Measurements from ENCODE around the gene LEF1. TPM values are rescaled to one million over a fixed set of nuclear protein-coding genes. Genes with fewer than 3 reads are reported as not detected.

The LEF1 gene
- total and polyA plus RNA-seq, 5 donors = 0.20 to 5.1 (median 0.76) TPM

DNA sequence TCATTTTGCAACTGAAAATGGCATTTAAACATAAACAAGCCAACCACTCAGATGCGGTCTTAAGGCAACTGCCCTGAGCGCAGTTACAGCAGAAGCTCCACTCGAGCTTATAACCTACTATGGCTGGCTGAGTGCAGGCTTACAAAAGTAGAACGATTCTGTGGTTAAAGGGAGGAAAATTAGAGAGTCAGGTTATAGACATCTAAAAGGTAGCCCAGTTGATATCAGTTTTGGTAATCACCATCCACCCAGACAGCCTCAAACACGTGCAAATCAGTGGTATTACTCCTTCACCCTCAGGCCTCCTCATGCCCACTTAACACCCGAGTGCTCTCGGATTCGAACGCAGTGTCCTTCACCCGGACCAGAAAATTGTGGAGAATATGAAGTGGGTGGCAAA is 3.1 kb downstream of the LEF1 start:
- no peak for DNase-seq
- H3K9me3 ChIP-seq (ENCODE audit: control insufficient read depth, low read length) = no peaks in the 10 kb centered on the region
- H3K27me3 ChIP-seq (ENCODE audit: control insufficient read depth, insufficient read depth) = peaks cover 8% of the 10 kb centered on the region
- intact Hi-C loops (cut with DNase I) = no loop called here
- WGBS = 85% methylated on average over 10 of the region's 10 CpGs
- no peaks in the 10 kb centered on the region for H3K4me1 ChIP-seq (ENCODE audit: control insufficient read depth, insufficient read depth, low read length)
- no peak overlapping the region for H3K27ac ChIP-seq (ENCODE audit: low read length)
- ATAC-seq = no peak
- no peak overlapping the region for H3K4me3 ChIP-seq (ENCODE audit: low read length)

DNA sequence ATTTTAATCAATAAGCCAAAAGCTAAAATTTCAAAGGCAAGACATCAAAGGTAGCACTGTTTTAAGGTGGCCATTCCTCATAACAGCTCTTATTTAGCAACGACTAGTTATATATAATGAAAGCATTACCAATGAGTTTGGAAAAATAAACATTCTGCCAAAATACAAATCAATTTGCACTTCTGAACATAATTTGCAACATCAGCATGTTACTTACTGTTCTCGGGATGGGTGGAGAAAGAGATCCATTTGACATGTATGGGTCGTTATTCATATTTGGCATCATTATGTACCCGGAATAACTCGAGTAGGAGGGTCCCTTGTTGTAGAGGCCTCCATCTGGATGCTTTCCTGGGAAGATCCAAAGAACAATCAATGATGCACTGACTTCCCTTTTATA is 5.4 kb downstream of the LEF1 start:
- Histone ChIP-seq H3K9me3 (ENCODE audit: control insufficient read depth, low read length) (no peaks in the 10 kb centered on the region), H3K4me3 (ENCODE audit: low read length) (no peak overlapping the region), H3K4me1 (ENCODE audit: control insufficient read depth, insufficient read depth, low read length) (no peaks in the 10 kb centered on the region), H3K27ac (ENCODE audit: low read length) (no peak overlapping the region), H3K27me3 (ENCODE audit: control insufficient read depth, insufficient read depth) (peaks cover 8% of the 10 kb centered on the region)
- intact Hi-C loops (cut with DNase I) = no loop called here
- DNase-seq = no peak
- no peak for ATAC-seq
- WGBS = 90% methylated on average over 5 of the region's 5 CpGs

DNA sequence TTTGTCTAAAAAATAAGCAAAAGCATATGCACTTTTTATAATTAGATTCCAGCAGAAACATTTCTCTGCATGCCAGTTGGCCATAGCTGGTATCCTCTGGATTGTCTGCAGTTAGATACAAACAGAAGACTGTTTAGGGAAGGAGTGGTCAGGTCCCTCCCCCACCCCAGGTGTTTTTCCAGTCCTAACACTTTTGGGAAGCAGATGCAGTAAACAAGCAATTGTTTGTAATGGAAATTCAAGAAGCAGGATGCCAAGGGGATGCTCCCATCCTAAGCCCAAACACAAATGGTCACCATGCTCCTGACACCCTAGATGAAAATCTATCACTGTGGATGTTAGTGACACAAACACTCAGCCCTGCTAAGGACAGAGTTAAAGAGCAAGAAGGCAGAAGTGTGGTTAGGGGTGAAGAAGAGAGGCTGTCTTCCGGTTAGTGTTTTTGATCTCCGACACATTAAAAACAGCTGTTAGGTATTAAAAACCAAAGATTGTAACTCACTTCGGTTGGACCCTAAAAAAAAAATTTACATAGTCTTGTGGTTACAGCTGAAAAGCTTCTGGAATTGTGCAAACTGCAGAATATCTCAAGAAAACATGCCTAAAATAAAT is 7.9 kb downstream of the LEF1 start:
- intact Hi-C loops (cut with DNase I) = no loop called here
- H3K27me3 ChIP-seq (ENCODE audit: control insufficient read depth, insufficient read depth) = peaks cover 8% of the 10 kb centered on the region
- no peak overlapping the region for H3K4me3 ChIP-seq (ENCODE audit: low read length)
- ATAC-seq (no peak), DNase-seq (no peak)
- H3K9me3 ChIP-seq (ENCODE audit: control insufficient read depth, low read length) = no peaks in the 10 kb centered on the region
- H3K27ac ChIP-seq (ENCODE audit: low read length) = no peak overlapping the region
- WGBS = 69% methylated on average over 3 of the region's 3 CpGs
- H3K4me1 ChIP-seq (ENCODE audit: control insufficient read depth, insufficient read depth, low read length) = no peaks in the 10 kb centered on the region

DNA sequence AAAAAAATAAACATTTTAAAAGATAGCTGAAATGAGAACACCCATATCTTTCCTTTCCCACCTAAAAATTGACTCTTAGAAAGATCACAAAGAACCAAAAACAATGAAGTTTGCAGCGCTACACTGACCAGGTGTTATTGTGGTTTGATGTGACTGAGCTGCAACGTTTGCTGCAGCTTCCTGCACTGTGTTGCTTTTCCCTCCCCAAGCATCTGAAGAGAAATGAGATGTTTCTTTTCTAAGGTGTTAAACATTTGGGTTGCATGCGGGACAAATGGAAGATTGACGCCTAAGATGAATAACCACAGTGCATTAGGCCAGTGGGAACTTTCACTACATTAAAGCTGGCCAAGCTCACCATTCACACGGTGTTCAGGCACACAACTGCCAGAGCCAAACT is 8.9 kb downstream of the LEF1 start:
- Histone ChIP-seq H3K27ac (ENCODE audit: low read length) (no peak overlapping the region), H3K4me3 (ENCODE audit: low read length) (no peak overlapping the region), H3K9me3 (ENCODE audit: control insufficient read depth, low read length) (no peaks in the 10 kb centered on the region), H3K4me1 (ENCODE audit: control insufficient read depth, insufficient read depth, low read length) (no peaks in the 10 kb centered on the region), H3K27me3 (ENCODE audit: control insufficient read depth, insufficient read depth) (peaks cover 5% of the 10 kb centered on the region)
- no peak for DNase-seq
- WGBS = 76% methylated on average over 5 of the region's 5 CpGs
- intact Hi-C loops (cut with DNase I) = no loop called here
- no peak for ATAC-seq

DNA sequence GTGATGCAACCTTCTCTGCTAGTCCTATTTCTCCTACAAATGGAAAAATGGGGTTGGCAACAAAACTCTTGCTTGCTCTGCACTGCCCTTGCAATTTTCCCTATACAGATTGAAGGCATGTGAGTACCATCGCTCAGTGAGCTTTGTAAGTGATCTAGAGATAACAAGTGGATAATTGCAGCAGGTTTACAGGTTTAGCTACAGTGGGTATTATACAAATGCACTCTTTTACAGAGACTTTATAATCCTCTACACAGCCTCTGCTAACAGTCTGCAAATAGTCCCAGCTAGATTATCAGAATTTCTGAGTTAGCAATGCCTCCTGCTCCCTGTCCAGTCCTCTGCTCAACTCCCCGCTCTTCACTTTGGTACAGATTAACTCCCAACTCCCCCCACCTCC is 11.1 kb downstream of the LEF1 start:
- WGBS = 86% methylated on average over 2 of the region's 2 CpGs
- H3K27me3 ChIP-seq (ENCODE audit: control insufficient read depth, insufficient read depth) = no peaks in the 10 kb centered on the region

DNA sequence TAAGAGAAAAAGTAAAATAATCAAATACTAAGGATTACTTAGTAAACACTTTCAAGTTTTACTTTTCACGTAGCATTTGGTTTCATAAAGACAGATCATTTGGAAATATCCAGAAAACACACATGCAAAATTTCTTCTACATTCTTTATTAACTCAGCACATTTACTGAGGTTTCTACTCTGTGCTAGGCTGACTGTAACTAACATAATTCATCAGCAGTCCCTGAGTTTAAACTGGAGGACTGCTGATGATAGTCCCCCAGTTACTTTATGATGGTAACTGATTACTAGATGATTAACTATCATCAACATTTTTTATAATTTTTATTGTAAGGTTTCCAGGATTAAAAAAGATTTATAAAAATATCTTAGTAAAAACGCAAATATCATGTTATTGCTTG is 12.3 kb downstream of the LEF1 start:
- Histone ChIP-seq H3K9me3 (ENCODE audit: control insufficient read depth, low read length) (no peaks in the 10 kb centered on the region), H3K27me3 (ENCODE audit: control insufficient read depth, insufficient read depth) (peaks cover 2% of the 10 kb centered on the region), H3K27ac (ENCODE audit: low read length) (no peak overlapping the region), H3K4me3 (ENCODE audit: low read length) (no peak overlapping the region), H3K4me1 (ENCODE audit: control insufficient read depth, insufficient read depth, low read length) (no peaks in the 10 kb centered on the region)
- 81% methylated on average over 2 of the region's 2 CpGs for WGBS
- DNase-seq (no peak), ATAC-seq (no peak)
- intact Hi-C loops (cut with DNase I) = no loop called here

More for the DNA sequence above, 11.1 kb downstream of the LEF1 start:
- H3K9me3 ChIP-seq (ENCODE audit: control insufficient read depth, low read length) = no peaks in the 10 kb centered on the region
- no peaks in the 10 kb centered on the region for H3K4me1 ChIP-seq (ENCODE audit: control insufficient read depth, insufficient read depth, low read length)
- intact Hi-C loops (cut with DNase I) = no loop called here
- DNase-seq (no peak), ATAC-seq (no peak)
- H3K27ac ChIP-seq (ENCODE audit: low read length) = no peak overlapping the region
- no peak overlapping the region for H3K4me3 ChIP-seq (ENCODE audit: low read length)

DNA sequence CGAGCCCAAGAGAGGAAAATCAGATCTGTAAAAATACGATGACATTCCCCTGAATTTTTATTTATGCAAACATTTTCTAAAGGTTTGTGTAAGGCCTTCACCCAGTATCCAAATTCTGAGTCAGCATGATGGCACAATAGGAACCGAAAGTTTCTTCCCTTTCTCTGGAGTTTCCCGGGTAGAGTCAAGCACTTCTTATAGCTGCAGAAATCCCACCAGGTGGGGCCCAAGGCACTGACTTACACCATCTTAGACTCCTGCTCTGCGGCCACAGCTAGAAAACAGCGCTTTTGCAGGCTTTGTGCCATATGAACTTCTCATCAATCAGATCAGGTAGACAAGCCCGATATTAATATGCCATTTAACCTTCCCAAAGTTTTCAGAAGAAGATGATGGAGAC is 13.4 kb downstream of the LEF1 start:
- no peak overlapping the region for H3K4me3 ChIP-seq (ENCODE audit: low read length)
- H3K9me3 ChIP-seq (ENCODE audit: control insufficient read depth, low read length) = no peaks in the 10 kb centered on the region
- no peaks in the 10 kb centered on the region for H3K4me1 ChIP-seq (ENCODE audit: control insufficient read depth, insufficient read depth, low read length)
- H3K27ac ChIP-seq (ENCODE audit: low read length) = no peak overlapping the region
- DNase-seq (no peak), ATAC-seq (no peak)
- 68% methylated on average over 7 of the region's 7 CpGs for WGBS
- intact Hi-C loops (cut with DNase I) = no loop called here
- peaks cover 2% of the 10 kb centered on the region for H3K27me3 ChIP-seq (ENCODE audit: control insufficient read depth, insufficient read depth)

DNA sequence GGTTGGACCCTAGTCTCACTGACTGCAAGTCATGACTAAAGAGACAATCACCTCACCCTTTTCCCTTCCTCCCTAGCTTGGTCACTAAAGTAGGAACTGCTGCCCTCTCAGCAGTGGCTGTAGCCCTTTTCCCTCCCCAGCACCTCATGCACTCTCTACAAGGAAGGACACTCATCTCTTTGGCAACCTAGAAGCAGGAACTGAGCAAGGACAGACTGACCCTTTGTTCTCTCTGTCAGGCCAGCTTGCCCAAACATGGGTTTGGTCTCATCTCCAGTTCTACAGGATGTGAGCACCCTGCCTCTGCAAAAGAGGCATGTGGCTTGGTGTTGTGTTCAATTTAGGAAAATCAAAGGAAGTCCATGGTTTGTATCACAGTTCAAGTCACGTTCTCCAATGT is 15.8 kb downstream of the LEF1 start:
- DNase-seq = no peak

DNA sequence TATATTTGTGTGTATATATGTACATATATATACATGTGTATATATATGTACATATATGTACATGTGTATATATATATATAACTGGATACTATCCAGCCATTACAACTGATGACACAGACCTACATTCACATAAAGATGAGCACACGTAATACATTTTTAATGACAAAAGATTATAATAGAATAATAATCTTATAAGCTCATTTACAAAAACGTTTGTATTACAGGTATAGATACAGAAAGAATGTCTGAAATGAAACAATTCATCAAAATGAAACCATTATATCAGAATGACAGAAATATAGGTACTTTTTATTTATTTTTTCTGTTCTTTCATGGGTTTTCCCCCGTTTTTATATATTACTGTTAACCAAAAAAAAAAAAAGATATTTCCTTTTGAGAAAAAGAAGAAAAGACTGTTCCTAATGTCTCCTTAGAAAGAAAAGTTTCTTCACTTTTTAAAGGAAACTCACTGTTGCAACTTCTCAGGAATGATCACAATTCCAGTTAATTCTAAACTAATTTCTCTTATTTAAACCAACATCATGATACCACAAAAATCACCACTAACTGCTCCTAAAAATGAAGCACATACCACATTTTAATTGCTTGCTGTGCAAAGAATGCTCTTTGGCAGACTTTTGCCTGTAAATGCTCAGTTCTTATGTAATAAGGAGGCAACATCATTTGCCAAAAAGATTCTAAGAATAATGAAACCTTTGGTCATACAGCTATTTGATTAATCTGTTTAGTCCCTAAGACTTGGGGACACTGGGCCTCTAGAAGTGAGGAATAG is 18.9 kb downstream of the LEF1 start:
- WGBS = 75% methylated on average over 3 of the region's 3 CpGs
- ATAC-seq (no peak), DNase-seq (no peak)
- Histone ChIP-seq H3K4me3 (ENCODE audit: low read length) (no peak overlapping the region), H3K27ac (ENCODE audit: low read length) (no peak overlapping the region), H3K9me3 (ENCODE audit: control insufficient read depth, low read length) (no peaks in the 10 kb centered on the region), H3K4me1 (ENCODE audit: control insufficient read depth, insufficient read depth, low read length) (no peaks in the 10 kb centered on the region), H3K27me3 (ENCODE audit: control insufficient read depth, insufficient read depth) (peaks cover 2% of the 10 kb centered on the region)
- intact Hi-C loops (cut with DNase I) = no loop called here

More for the DNA sequence above, 15.8 kb downstream of the LEF1 start:
- Histone ChIP-seq H3K9me3 (ENCODE audit: control insufficient read depth, low read length) (no peaks in the 10 kb centered on the region), H3K27me3 (ENCODE audit: control insufficient read depth, insufficient read depth) (peaks cover 2% of the 10 kb centered on the region), H3K4me1 (ENCODE audit: control insufficient read depth, insufficient read depth, low read length) (no peaks in the 10 kb centered on the region), H3K4me3 (ENCODE audit: low read length) (no peak overlapping the region), H3K27ac (ENCODE audit: low read length) (no peak overlapping the region)
- 90% methylated on average over 1 of the region's 1 CpG for WGBS
- intact Hi-C loops (cut with DNase I) = no loop called here
- ATAC-seq = no peak

DNA sequence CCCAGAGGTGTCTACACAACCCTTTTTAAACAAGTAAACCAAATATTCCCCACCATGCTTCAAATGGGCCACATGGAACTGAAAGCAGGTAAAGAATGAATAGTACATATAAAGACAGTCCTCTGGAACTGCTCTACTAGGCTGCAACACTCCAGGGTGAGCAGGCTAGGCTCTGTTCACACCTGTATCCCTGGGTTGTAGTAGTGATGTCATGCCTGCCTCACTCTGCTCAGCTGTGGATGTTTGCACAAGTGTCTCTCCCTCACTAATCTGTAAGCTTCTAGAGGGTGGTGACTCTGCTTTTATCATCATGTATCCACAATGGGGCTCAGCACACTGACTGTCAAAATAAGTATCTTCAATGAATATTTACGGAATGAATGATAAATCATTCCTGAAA is 20.4 kb downstream of the LEF1 start:
- Histone ChIP-seq H3K9me3 (ENCODE audit: control insufficient read depth, low read length) (no peaks in the 10 kb centered on the region), H3K4me3 (ENCODE audit: low read length) (no peak overlapping the region), H3K4me1 (ENCODE audit: control insufficient read depth, insufficient read depth, low read length) (no peaks in the 10 kb centered on the region), H3K27me3 (ENCODE audit: control insufficient read depth, insufficient read depth) (peaks cover 2% of the 10 kb centered on the region), H3K27ac (ENCODE audit: low read length) (no peak overlapping the region)
- DNase-seq (no peak), ATAC-seq (no peak)
- 85% methylated on average over 1 of the region's 1 CpG for WGBS
- intact Hi-C loops (cut with DNase I) = no loop called here

DNA sequence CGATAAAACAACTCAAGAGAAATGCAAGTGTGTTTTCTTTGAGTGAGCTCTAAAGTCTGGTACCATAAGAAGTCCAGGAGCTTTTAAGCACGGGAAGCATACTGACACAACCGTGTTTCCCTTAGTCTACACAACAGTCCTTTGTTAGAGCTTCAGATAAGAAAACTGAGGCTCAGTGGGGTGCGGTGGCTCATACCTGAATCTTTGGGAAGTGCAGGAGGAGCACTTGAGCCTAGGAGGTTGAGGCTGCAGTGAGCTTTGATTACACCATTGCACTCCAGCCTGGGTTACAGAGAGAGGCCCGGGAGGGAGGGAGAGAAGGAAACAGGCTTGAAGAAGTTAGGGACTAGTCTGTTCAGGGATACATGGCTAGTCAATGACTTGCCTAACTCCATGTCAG is 21.9 kb downstream of the LEF1 start:
- Histone ChIP-seq H3K4me1 (ENCODE audit: control insufficient read depth, insufficient read depth, low read length) (no peaks in the 10 kb centered on the region), H3K27me3 (ENCODE audit: control insufficient read depth, insufficient read depth) (peaks cover 2% of the 10 kb centered on the region), H3K27ac (ENCODE audit: low read length) (no peak overlapping the region), H3K4me3 (ENCODE audit: low read length) (no peak overlapping the region), H3K9me3 (ENCODE audit: control insufficient read depth, low read length) (no peaks in the 10 kb centered on the region)
- WGBS = 76% methylated on average over 5 of the region's 5 CpGs
- DNase-seq (no peak), ATAC-seq (no peak)
- intact Hi-C loops (cut with DNase I) = no loop called here
